Esophagus muscularis mucosa (tissue), 4 donors: ENCODE results near the gene SHOC2. TPM values are rescaled to one million over a fixed set of nuclear protein-coding genes. Genes with fewer than 3 reads are reported as not detected.

Source experiments
- DNase-seq: peaks from one replicate; pipeline ENCODE4 v3.0.0-alpha.2; 2017; ENCODE audit errors: extremely low spot score
- H3K27ac ChIP-seq, 4 donors: fragments of 200-600 bp; sonication (generic); replicated peaks in 1 of 4; 1 replicate in 3 of 4; 2 replicates in 1 of 4; pipeline ENCODE4 v1.5.1; 2016 to 2019; ENCODE audit warnings: mild to moderate bottlenecking in 1 of 4
- H3K27me3 ChIP-seq, 4 donors: fragments of 200-600 bp; sonication (generic); one replicate each; pipeline versions ENCODE4 v1.5.1 to v1.6.0; 2016 to 2019
- H3K36me3 ChIP-seq, 4 donors: fragments of 200-600 bp; sonication (generic); one replicate each; pipeline ENCODE4 v1.5.1; 2016 to 2019
- H3K4me1 ChIP-seq, 4 donors: fragments of 200-600 bp; sonication (generic); one replicate each; pipeline ENCODE4 v1.5.1; 2016 to 2019
- H3K4me3 ChIP-seq, 4 donors: fragments of 200-600 bp; sonication (generic); 1 replicate in 2 of 4; 2 replicates in 2 of 4; pipeline ENCODE4 v1.5.1; 2016 to 2019; ENCODE audit warnings: mild to moderate bottlenecking in 4 of 4, moderate library complexity in 1 of 4
- H3K9me3 ChIP-seq, 4 donors: fragments of 200-600 bp; sonication (generic); 1 replicate in 3 of 4; 2 replicates in 1 of 4; pipeline ENCODE4 v1.5.1; 2016 to 2019
- EP300 ChIP-seq: sonication (generic); formaldehyde crosslinking; IDR thresholded peaks from one replicate; pipeline ENCODE4 v1.6.1; 2017; ENCODE audit warnings: antibody characterized with exemption
- POLR2A ChIP-seq: fragments of 450-650 bp; IDR thresholded peaks from one replicate; pipeline ENCODE4 v1.6.1; 2017; ENCODE audit warnings: antibody characterized with exemption, moderate library complexity, mild to moderate bottlenecking, low read depth
- POLR2AphosphoS5 ChIP-seq, 2 donors: sonication (generic); formaldehyde crosslinking; IDR thresholded peaks; one replicate each; pipeline ENCODE4 v1.6.1; 2017; ENCODE audit warnings: antibody characterized with exemption in 2 of 2
- WGBS: methylation state at CpG from one replicate; pipeline ENCODE4 v1.1.5; 2018; 5-methylcytosine and 5-hydroxymethylcytosine counted together
- intact Hi-C: fragments of 100-400 bp; cut with DNase I; formaldehyde crosslinking; loops from one replicate; pipeline ENCODE4 v1.15.1; 2023
- total RNA-seq, 4 donors: library from RNA; depleted of rRNA; stranded (reverse); fragments of >200 nt; gene quantifications; one replicate each; pipeline versions ENCODE4 v1.1.0 to v1.2.1, GENCODE V29; 2016
- TF ChIP-seq, protein P1 (sequence below), 3 experiments: fragments of 200-600 bp in 2 of 3; fragments of 450-650 bp in 1 of 3; sonication (generic) in 2 of 3; IDR thresholded peaks; one replicate each; pipeline ENCODE4 v1.5.1; 2017 to 2019; ENCODE audit warnings: antibody characterized with exemption in 3 of 3, mild to moderate bottlenecking in 2 of 3, moderate library complexity in 1 of 3

The SHOC2 gene
- total RNA-seq, 4 donors from 2014 or later = 45.7 to 72.7 (median 55.3) TPM

DNA sequence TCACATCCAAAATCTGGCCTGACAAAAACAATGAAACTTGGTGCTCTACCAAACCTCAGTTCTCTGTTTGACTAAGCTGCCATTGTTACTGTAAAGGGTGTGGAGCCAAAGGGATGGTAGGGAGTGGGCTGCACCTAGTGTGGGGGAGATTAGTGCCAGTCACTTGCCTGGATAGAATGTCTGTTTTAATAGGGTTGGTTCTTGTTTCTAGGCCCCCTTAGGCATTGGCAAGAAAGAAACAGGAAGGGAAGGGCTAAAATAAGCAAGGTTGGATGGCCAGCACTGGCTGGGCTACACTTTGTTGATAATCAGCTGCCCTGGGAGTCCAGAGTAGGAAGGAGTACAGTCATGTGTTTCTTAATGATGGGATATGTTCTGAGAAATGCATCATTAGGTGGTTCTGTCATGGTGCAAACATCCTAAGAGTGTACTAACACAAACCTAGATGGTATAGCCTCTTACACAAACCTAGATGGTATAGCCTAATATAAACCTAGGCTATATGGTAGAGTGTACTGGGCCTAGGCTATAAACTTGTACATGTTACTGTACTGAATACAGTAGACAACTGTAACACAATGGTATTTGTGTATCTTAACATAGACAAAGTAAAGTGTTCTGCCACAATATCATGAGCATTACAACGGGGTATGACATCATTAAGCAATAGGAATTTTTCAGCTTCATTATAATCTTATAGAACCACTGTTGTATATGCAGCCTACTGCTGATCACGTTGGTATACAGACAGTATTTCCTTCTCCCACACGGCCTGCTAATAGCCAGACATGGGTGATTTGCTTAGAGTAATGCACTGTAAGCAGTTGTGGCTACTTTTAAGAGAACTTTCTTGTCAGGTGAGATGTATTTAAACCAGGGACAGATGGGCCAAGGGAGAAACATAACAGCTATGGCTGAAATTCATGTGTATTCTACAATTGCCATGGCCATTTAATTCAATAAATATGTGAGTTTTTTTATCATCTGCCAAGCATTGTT, 15.8 kb upstream of the SHOC2 start:
- WGBS = 87% methylated on average over 3 of the region's 3 CpGs
- Histone ChIP-seq H3K27ac (no peak overlapping the region), H3K4me1 (peaks cover 0 to 15% (median 13%) of the 10 kb centered on the region in 4 donors), H3K27me3 (no peaks in the 10 kb centered on the region), H3K9me3 (no peaks in the 10 kb centered on the region), H3K4me3 (no peak overlapping the region), H3K36me3 (peaks cover 0 to 42% (median 19%) of the 10 kb centered on the region in 4 donors)
- TF ChIP-seq POLR2A (no peak), POLR2AphosphoS5 (IDR thresholded peaks at IDR 0.05) (no peak), EP300 (no peak)
- TF ChIP-seq, protein P1, sequence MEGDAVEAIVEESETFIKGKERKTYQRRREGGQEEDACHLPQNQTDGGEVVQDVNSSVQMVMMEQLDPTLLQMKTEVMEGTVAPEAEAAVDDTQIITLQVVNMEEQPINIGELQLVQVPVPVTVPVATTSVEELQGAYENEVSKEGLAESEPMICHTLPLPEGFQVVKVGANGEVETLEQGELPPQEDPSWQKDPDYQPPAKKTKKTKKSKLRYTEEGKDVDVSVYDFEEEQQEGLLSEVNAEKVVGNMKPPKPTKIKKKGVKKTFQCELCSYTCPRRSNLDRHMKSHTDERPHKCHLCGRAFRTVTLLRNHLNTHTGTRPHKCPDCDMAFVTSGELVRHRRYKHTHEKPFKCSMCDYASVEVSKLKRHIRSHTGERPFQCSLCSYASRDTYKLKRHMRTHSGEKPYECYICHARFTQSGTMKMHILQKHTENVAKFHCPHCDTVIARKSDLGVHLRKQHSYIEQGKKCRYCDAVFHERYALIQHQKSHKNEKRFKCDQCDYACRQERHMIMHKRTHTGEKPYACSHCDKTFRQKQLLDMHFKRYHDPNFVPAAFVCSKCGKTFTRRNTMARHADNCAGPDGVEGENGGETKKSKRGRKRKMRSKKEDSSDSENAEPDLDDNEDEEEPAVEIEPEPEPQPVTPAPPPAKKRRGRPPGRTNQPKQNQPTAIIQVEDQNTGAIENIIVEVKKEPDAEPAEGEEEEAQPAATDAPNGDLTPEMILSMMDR (IDR thresholded peaks at IDR 0.05) = no peak
- DNase-seq = no peak
- intact Hi-C loops = no loop called here

DNA sequence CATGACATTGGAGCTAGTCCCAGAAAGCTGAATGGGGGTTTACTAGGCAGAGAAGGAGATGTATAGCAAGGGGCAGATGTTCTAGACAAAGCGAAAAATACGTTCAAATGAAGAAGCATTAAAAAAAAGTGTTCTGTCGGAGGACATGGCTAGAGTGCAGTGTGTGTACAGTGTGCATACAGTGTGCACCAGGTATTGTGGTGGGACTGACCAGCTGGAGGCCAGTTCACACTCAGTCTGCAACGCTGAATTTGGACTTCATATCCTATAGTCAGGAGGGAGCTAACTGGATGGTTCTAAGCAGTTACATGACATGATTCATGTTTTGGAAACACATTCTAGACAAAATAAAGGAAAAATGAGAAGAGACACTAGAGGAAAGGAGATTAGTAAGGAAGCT, 9.3 kb upstream of the SHOC2 start:
- intact Hi-C loops = no loop called here
- TF ChIP-seq POLR2AphosphoS5 (IDR thresholded peaks at IDR 0.05) (no peak), POLR2A (no peak), EP300 (no peak)
- TF ChIP-seq, protein P1 (IDR thresholded peaks at IDR 0.05) = no peak
- WGBS = 75% methylated on average over 4 of the region's 4 CpGs
- Histone ChIP-seq H3K27me3 (no peaks in the 10 kb centered on the region), H3K36me3 (peaks cover 0 to 10% (median 4%) of the 10 kb centered on the region in 4 donors), H3K4me1 (peaks cover 0 to 7% (median 0%) of the 10 kb centered on the region in 4 donors), H3K9me3 (no peaks in the 10 kb centered on the region), H3K27ac (no peak overlapping the region), H3K4me3 (no peak overlapping the region)
- DNase-seq = no peak

DNA sequence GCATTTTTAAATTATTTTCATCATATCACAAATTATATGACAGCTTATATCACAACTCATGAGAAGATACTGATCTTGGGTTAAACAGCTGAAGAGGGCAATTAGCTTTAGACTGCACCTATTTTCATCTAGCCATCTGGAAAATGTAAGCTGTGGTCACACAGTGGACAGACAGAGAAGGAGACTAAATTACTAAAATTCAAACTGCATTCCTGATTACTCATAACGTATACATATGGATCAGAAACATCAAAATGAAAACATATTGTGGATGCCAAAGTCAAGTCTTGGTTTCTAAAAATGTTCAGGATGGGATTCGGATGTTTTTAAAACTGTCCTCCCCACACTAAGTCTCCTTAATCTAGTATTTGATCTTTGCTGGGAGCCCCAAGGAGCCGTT, 7.0 kb upstream of the SHOC2 start:
- no peak overlapping the region for H3K4me3 ChIP-seq
- peaks cover 0 to 11% (median 1%) of the 10 kb centered on the region in 4 donors for H3K36me3 ChIP-seq
- peaks cover 1 to 12% (median 2%) of the 10 kb centered on the region in 4 donors for H3K4me1 ChIP-seq
- DNase-seq = no peak
- no peak overlapping the region for H3K27ac ChIP-seq
- intact Hi-C loops = no loop called here
- TF ChIP-seq POLR2AphosphoS5 (IDR thresholded peaks at IDR 0.05) (no peak), EP300 (no peak), POLR2A (no peak)
- TF ChIP-seq, protein P1 (IDR thresholded peaks at IDR 0.05) = no peak
- WGBS = 31% methylated on average over 3 of the region's 3 CpGs
- no peaks in the 10 kb centered on the region for H3K27me3 ChIP-seq
- no peaks in the 10 kb centered on the region for H3K9me3 ChIP-seq

DNA sequence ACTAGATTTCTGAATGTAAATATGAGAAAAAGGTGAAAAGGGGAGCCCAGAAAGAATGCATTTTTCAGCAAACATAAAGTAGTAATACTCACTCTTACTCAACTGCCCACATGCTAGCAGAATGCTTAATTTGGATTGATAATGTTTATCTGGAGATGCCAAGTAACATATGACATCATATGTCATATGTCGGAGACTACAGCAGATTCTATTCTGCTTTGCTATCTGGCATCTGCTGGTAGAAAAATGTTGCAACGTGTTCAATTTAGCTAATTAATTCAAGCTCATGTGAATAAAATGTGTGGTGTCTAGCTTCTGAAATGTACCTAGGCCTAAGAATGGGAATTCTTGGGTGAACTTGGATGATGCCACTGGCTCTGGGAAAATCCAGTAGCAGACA, 5.0 kb upstream of the SHOC2 start:
- DNase-seq = no peak
- Histone ChIP-seq H3K9me3 (no peaks in the 10 kb centered on the region), H3K4me3 (no peak overlapping the region), H3K27me3 (no peaks in the 10 kb centered on the region), H3K4me1 (peaks cover 9 to 21% (median 11%) of the 10 kb centered on the region in 4 donors), H3K27ac (no peak overlapping the region), H3K36me3 (peaks cover 0 to 11% (median 1%) of the 10 kb centered on the region in 4 donors)
- intact Hi-C loops = no loop called here
- 94% methylated on average over 2 of the region's 2 CpGs for WGBS
- TF ChIP-seq POLR2A (no peak), EP300 (no peak), POLR2AphosphoS5 (IDR thresholded peaks at IDR 0.05) (no peak)
- TF ChIP-seq, protein P1 (IDR thresholded peaks at IDR 0.05) = no peak
